ENCODE results near the gene LY6G5C. TPM values are rescaled to one million over a fixed set of nuclear protein-coding genes. Genes with fewer than 3 reads are reported as not detected.

The LY6G5C gene
- total RNA-seq, 2 donors from 2014 or later = 0.93 to 2.0 TPM

DNA sequence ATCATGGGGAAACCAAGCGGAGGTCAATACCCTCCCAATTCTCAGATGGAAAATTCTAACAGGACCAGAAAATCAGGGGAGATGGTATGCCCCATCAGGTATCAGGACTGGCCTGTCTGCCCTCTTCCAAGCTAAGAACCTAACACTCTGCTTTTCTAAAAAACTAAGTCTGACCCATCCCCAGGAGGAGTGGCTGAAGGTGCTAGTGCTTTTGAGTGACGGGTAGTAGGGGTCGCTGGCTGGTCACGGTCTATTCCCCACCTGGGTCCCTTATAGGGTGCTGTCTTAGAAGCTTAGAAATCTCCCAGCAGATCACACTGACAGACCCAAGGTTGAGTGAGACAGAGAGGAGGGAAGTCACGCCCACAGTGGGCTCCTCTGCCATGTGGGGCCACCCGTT is 12.7 kb upstream of the LY6G5C start:
- Histone ChIP-seq H3K4me1 (ENCODE audit: control insufficient read depth, insufficient read depth, low read length) (peaks cover 7% of the 10 kb centered on the region), H3K9me3 (ENCODE audit: control insufficient read depth, low read length) (no peaks in the 10 kb centered on the region), H3K4me3 (ENCODE audit: low read length) (no peak overlapping the region), H3K27me3 (ENCODE audit: control insufficient read depth, insufficient read depth, low read length, poor library complexity, severe bottlenecking) (no peaks in the 10 kb centered on the region), H3K9ac (ENCODE audit: extremely low read depth, low read length, poor library complexity, severe bottlenecking) (no peak overlapping the region), H3K27ac (ENCODE audit: low read depth, low read length) (no peak overlapping the region), H3K36me3 (ENCODE audit: control insufficient read depth, insufficient read depth, low read length) (peaks cover 65% of the 10 kb centered on the region)
- H3K27ac Mint-ChIP-seq = no peak overlapping the region
- TF ChIP-seq, protein P1, sequence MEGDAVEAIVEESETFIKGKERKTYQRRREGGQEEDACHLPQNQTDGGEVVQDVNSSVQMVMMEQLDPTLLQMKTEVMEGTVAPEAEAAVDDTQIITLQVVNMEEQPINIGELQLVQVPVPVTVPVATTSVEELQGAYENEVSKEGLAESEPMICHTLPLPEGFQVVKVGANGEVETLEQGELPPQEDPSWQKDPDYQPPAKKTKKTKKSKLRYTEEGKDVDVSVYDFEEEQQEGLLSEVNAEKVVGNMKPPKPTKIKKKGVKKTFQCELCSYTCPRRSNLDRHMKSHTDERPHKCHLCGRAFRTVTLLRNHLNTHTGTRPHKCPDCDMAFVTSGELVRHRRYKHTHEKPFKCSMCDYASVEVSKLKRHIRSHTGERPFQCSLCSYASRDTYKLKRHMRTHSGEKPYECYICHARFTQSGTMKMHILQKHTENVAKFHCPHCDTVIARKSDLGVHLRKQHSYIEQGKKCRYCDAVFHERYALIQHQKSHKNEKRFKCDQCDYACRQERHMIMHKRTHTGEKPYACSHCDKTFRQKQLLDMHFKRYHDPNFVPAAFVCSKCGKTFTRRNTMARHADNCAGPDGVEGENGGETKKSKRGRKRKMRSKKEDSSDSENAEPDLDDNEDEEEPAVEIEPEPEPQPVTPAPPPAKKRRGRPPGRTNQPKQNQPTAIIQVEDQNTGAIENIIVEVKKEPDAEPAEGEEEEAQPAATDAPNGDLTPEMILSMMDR (conservative IDR thresholded peaks at IDR 0.05) = no peak
- 92 to 100% methylated on average over 1 to 6 of the region's 6 CpGs for WGBS, 2 experiments (ENCODE audit: insufficient coverage in 1 of 2, insufficient read length in 1 of 2)
- H3K9me3 Mint-ChIP-seq = no peaks in the 10 kb centered on the region
- peaks cover 65% of the 10 kb centered on the region for H3K36me3 Mint-ChIP-seq (ENCODE audit: low read depth)
- DNase-seq = no peak
- H3K4me3 Mint-ChIP-seq = no peak overlapping the region
- H3K4me1 Mint-ChIP-seq = peaks cover 9% of the 10 kb centered on the region
- H3K27me3 Mint-ChIP-seq (ENCODE audit: insufficient read depth) = no peaks in the 10 kb centered on the region

DNA sequence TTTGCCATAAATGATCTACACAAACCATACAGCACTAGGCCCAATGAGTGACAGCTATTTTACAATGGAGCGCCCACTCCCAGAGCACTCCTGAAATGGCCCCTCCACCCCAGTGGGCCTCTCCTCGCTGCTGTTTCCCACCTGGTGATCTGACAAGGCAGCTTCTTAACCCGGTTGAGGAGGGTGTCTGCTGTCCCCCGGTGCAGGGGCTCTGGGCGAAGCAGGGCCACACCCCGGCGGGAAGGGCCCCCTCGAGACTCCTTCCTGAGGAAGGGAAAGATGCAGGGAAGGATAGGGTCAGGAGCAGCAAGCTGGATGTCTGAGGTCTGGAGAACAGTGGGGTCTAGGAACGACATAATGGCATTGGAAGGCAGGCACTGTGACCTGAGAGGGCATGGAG is 12.0 kb upstream of the LY6G5C start:
- peaks cover 13% of the 10 kb centered on the region for H3K4me1 ChIP-seq (ENCODE audit: control insufficient read depth, insufficient read depth, low read length)
- H3K36me3 Mint-ChIP-seq (ENCODE audit: low read depth) = peaks cover 69% of the 10 kb centered on the region
- H3K4me1 Mint-ChIP-seq = peaks cover 12% of the 10 kb centered on the region
- no peaks in the 10 kb centered on the region for H3K27me3 Mint-ChIP-seq (ENCODE audit: insufficient read depth)
- DNase-seq = no peak
- no peak overlapping the region for H3K27ac Mint-ChIP-seq
- no peaks in the 10 kb centered on the region for H3K9me3 Mint-ChIP-seq
- no peak overlapping the region for H3K9ac ChIP-seq (ENCODE audit: extremely low read depth, low read length, poor library complexity, severe bottlenecking)
- no peak overlapping the region for H3K27ac ChIP-seq (ENCODE audit: low read depth, low read length)
- no peaks in the 10 kb centered on the region for H3K27me3 ChIP-seq (ENCODE audit: control insufficient read depth, insufficient read depth, low read length, poor library complexity, severe bottlenecking)
- H3K36me3 ChIP-seq (ENCODE audit: control insufficient read depth, insufficient read depth, low read length) = peaks cover 68% of the 10 kb centered on the region
- no peak overlapping the region for H3K4me3 Mint-ChIP-seq
- 92 to 96% methylated on average over 7 to 9 of the region's 9 CpGs for whole genome bisulfite sequencing, 2 experiments (ENCODE audit: insufficient coverage in 1 of 2, insufficient read length in 1 of 2)
- no peak overlapping the region for H3K4me3 ChIP-seq (ENCODE audit: low read length)
- TF ChIP-seq, protein P1 (conservative IDR thresholded peaks at IDR 0.05) = no peak
- H3K9me3 ChIP-seq (ENCODE audit: control insufficient read depth, low read length) = no peaks in the 10 kb centered on the region

DNA sequence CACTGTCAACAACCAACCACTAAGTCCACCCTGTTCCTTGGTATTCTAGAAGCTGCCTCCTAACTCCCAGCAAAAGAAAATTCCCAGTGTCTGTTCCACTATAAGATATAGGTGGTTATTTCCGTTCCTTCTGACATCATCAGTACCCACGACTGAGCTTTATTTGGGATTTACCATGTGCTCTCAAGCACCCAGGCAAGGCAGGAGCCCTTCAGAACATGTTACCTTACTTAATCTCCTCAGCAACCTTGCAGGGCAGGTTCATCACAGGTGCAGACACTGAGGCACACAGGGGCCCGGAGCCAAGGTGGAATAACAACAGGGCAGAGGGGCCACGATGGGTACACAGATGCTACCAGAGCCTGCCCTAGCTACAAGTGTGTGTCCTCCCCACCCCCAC is 11.5 kb upstream of the LY6G5C start:
- H3K9me3 Mint-ChIP-seq = no peaks in the 10 kb centered on the region

More for the DNA sequence above, 11.5 kb upstream of the LY6G5C start:
- Histone ChIP-seq H3K9me3 (ENCODE audit: control insufficient read depth, low read length) (no peaks in the 10 kb centered on the region), H3K36me3 (ENCODE audit: control insufficient read depth, insufficient read depth, low read length) (peaks cover 70% of the 10 kb centered on the region), H3K27me3 (ENCODE audit: control insufficient read depth, insufficient read depth, low read length, poor library complexity, severe bottlenecking) (no peaks in the 10 kb centered on the region), H3K4me1 (ENCODE audit: control insufficient read depth, insufficient read depth, low read length) (peaks cover 13% of the 10 kb centered on the region), H3K27ac (ENCODE audit: low read depth, low read length) (no peak overlapping the region), H3K4me3 (ENCODE audit: low read length) (no peak overlapping the region), H3K9ac (ENCODE audit: extremely low read depth, low read length, poor library complexity, severe bottlenecking) (no peak overlapping the region)
- no peak for DNase-seq
- no peak overlapping the region for H3K4me3 Mint-ChIP-seq
- H3K27me3 Mint-ChIP-seq (ENCODE audit: insufficient read depth) = no peaks in the 10 kb centered on the region
- H3K27ac Mint-ChIP-seq = no peak overlapping the region
- TF ChIP-seq, protein P1 (conservative IDR thresholded peaks at IDR 0.05) = no peak
- H3K36me3 Mint-ChIP-seq (ENCODE audit: low read depth) = peaks cover 69% of the 10 kb centered on the region
- H3K4me1 Mint-ChIP-seq = peaks cover 15% of the 10 kb centered on the region
- 95 to 98% methylated on average over 3 to 4 of the region's 4 CpGs for WGBS, 2 experiments (ENCODE audit: insufficient coverage in 1 of 2, insufficient read length in 1 of 2)

Measured in endodermal cell (in vitro differentiated cells).